ENCODE data around the gene MCM5.

DNA sequence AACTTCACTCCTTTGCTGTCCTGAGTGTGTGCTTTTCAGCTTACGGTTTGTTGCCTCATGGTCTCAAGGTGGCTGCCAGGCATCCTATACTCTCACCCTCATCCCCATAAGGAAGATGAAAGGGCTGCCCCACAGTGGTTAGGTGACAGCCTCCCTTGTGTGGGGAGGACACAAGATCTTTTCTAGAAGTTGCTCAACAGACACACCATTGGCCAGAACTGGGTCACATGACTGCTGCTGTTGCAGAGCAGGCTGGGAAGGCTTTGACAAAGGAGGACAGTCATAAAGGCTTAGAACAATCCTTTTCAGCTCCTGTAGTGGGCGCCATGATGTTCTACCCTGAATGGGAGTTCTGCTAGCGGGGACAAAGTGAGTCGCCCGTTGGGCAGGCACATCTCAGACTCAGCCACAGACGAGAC, 71.0 kb downstream of the MCM5 start:
- peak; percentile 23 for TF ChIP-seq CTCF (IDR thresholded peaks at IDR 0.05; ENCODE audit: low read depth, low read length, poor library complexity, severe bottlenecking)
- no peak for TF ChIP-seq EZH2phosphoT487 (IDR thresholded peaks at IDR 0.05; ENCODE audit: borderline replicate concordance, low read length)
